ENCODE results near the gene SIM2. TPM values are rescaled to one million over a fixed set of nuclear protein-coding genes. Genes with fewer than 3 reads are reported as not detected.

Gene SIM2
- total and polyA plus RNA-seq, 2 experiments from 2014 or later: 0.16 to 0.49 TPM

GRCh38 chr21:36766511-36766910 is 67.6 kb downstream of the SIM2 start:
- Histone ChIP-seq H3K9me2 (ENCODE audit: insufficient read depth) (no peaks in the 10 kb centered on the region), H3K36me3 (ENCODE audit: insufficient read depth) (no peaks in the 10 kb centered on the region), H3K4me3 (no peak overlapping the region), H2AFZ (no peak overlapping the region), H3K79me2 (replicated peaks; ENCODE audit: insufficient read depth) (no peaks in the 10 kb centered on the region), H4K20me1 (replicated peaks; ENCODE audit: insufficient read depth) (no peaks in the 10 kb centered on the region), H3K4me1 (ENCODE audit: insufficient read depth) (no peaks in the 10 kb centered on the region), H3F3A (replicated peaks; ENCODE audit: low read depth) (no peaks in the 10 kb centered on the region), H3K4me2 (no peak overlapping the region), H3K27me3 (ENCODE audit: insufficient read depth) (no peaks in the 10 kb centered on the region), H3K27ac (ENCODE audit: low read depth) (no peak overlapping the region)
- H3K27me3 Mint-ChIP-seq (ENCODE audit: insufficient read depth, low read depth, poor library complexity): peaks cover 6% of the 10 kb centered on the region
- no peak overlapping the region for H3K4me3 Mint-ChIP-seq
- no peak for TF ChIP-seq POLR2AphosphoS5 (IDR thresholded peaks at IDR 0.05; ENCODE audit: low read depth)
- no peak for TF ChIP-seq EZH2 (IDR thresholded peaks at IDR 0.05; ENCODE audit: low read depth, unreplicated experiment)
- no peaks in the 10 kb centered on the region for H3K9me3 Mint-ChIP-seq
- no peaks in the 10 kb centered on the region for H3K36me3 Mint-ChIP-seq (ENCODE audit: low read depth)
- no peak for ATAC-seq
- no peak overlapping the region for H3K27ac Mint-ChIP-seq
- no peak for DNase-seq (ENCODE audit: low spot score)
- peaks cover 17% of the 10 kb centered on the region for H3K4me1 Mint-ChIP-seq

GRCh38 chr21:36767096-36767495 is 68.2 kb downstream of the SIM2 start:
- TF ChIP-seq JUNB (IDR thresholded peaks at IDR 0.05; ENCODE audit: unreplicated experiment) (no peak), ZNF331 (CRISPR knock-in tag; IDR thresholded peaks at IDR 0.05; ENCODE audit: low read depth) (no peak), ZNF462 (CRISPR knock-in tag; IDR thresholded peaks at IDR 0.05) (no peak), EZH2 (IDR thresholded peaks at IDR 0.05; ENCODE audit: low read depth, unreplicated experiment) (no peak)
- no peaks in the 10 kb centered on the region for H3K9me2 ChIP-seq (ENCODE audit: insufficient read depth)
- no peaks in the 10 kb centered on the region for H3K27me3 ChIP-seq (ENCODE audit: insufficient read depth)
- Mint-ChIP-seq H3K4me1 (peaks cover 17% of the 10 kb centered on the region), H3K27ac (peak overlapping the region; percentile 32; the same call in 1 of the 2 replicates), H3K27me3 (ENCODE audit: insufficient read depth, low read depth, poor library complexity) (peaks cover 4% of the 10 kb centered on the region), H3K4me3 (no peak overlapping the region), H3K36me3 (ENCODE audit: low read depth) (no peaks in the 10 kb centered on the region), H3K9me3 (no peaks in the 10 kb centered on the region)
- H2AFZ ChIP-seq: no peak overlapping the region
- no peak overlapping the region for H3K4me3 ChIP-seq
- no peak overlapping the region for H3K27ac ChIP-seq (ENCODE audit: low read depth)
- DNase-seq (ENCODE audit: low spot score) (no peak), ATAC-seq (no peak)
- H3K4me1 ChIP-seq (ENCODE audit: insufficient read depth): no peaks in the 10 kb centered on the region
- no peaks in the 10 kb centered on the region for H3F3A ChIP-seq (replicated peaks; ENCODE audit: low read depth)
- no peaks in the 10 kb centered on the region for H4K20me1 ChIP-seq (replicated peaks; ENCODE audit: insufficient read depth)
- no peak overlapping the region for H3K4me2 ChIP-seq
- no peaks in the 10 kb centered on the region for H3K79me2 ChIP-seq (replicated peaks; ENCODE audit: insufficient read depth)
- H3K36me3 ChIP-seq (ENCODE audit: insufficient read depth): no peaks in the 10 kb centered on the region
